NCI-H2029 (cell line): ENCODE results near the gene PRKCA.

ENCODE experiments used
- DNase-seq: peaks from one replicate; lab custom pipeline; 2025; lab: John Stamatoyannopoulos, UW

Gene PRKCA

GRCh38 chr17:66811683-66812054, 509.3 kb downstream of the PRKCA start:
- DNase-seq: no peak

GRCh38 chr17:66812571-66812970, 510.2 kb downstream of the PRKCA start:
- DNase-seq: no peak

DNA sequence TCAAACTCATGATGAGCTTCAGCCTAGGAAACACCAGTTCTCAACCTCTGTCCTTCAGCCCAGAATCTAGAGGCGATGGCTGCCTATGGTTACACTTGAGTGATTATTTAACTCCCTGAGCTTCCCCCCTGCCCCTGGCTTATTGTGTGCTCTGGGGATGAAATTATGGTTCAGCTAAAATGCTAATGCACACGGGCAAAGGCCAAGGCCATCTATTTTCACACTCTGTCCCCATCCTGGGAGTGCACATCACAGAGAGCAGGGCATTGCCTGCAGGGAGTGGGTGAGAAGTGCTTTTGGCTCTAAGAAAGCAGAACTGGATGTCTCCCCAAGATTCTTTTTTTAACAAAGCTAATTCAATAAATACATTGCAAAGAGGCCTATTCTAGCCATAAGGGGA, 510.9 kb downstream of the PRKCA start:
- DNase-seq: no peak

- no peak for DNase-seq
Observed at GRCh38 chr17:66814026-66814425, 511.6 kb downstream of the PRKCA start.

DNA sequence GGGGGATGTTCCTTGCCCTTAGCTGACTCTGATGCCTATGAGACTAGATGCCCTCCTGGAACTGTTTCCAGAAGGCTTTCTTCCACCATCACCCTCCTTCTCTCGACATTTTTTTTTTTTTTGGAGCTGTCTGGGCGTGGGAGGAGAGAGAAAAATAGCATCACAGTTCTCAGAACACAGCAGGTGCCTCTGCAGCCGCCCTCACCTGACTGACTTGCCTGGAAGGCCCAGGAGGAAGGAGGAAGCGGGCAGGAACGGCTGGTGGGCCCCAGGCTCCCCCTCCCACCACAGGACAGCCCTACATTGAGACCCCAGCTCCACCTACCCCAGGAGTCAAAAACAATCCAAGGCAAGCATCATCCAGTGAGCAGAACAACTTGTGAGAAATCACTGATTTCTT, 512.2 kb downstream of the PRKCA start:
- no peak for DNase-seq

DNA sequence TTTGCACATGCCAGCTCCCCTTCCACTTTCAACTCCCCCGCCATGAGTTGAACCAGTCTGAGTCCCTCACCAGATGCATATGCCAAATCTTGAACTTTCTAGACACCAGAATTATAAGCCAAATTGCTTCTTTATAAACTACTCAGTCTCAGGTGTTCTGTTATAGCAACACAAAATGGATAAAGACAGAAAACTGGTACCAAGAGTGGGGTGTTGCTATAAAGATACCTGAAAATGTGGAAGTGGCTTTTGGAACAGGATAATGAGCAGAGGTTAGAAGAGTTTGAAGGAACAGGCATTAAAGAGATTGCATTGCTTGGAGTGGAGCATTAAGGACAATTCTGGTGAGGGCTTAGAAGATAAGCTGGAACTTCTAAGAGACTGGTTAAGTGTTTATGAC, 515.3 kb downstream of the PRKCA start:
- DNase-seq: no peak

DNA sequence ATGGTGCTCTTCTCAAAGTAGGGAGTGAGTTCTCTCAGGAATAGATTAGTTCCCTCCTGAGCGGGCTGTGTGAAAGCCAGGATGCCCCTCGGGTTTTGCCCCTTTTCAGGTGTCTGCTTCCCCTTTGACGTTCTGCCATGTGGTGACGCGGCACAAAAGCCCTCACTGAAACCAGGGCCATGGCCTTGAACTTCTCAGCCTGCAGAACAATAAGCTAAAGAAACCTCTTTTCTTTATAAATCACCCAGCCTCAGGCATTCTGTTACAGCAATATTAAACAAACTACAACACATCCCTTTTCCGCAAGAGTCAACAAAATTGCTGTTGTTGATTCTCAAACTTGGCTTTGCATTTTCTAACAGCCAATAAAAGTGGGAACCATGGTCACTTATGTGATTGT, 517.1 kb downstream of the PRKCA start:
- DNase-seq: no peak

GRCh38 chr17:66822009-66822408, 519.6 kb downstream of the PRKCA start:
- no peak for DNase-seq

DNA sequence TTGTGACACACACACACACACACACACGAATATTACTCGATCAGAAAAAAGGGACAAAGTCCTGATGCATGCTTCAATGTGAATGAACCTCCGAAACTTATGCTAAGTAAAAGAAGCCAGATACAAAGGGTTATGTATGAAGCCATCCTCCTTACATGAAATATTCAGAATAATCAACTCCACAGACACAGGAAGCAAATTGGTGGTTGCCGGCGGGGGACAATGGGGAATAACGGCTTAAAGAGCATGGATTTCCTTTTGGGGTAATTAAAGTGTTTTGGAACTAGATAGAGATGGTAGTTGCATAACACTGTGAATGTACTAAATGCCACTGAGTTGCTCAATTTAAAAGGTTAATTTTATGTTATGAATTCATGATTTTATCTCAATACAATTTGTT, 524.4 kb downstream of the PRKCA start:
- DNase-seq: no peak

GRCh38 chr17:66829386-66829864, 527.0 kb downstream of the PRKCA start:
- DNase-seq: no peak

DNA sequence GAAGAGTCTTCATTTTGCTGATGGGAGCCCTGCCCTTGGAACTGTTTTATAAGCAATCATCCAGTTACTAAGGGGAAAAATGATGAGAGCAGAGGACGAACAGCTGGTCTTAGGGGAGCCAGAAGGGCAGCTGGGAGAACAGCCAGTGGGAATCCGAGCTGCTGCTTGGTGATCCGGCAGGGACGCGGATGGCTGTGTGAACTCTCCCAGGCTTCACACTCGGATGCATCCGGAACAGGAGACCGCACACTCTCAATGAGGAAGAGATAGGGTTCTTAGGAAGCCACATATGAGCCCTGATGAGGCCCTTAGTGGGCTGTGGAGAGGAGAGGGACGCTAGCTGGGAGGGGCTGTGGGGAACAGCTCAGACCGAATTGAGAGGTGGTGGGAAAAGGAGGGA, 527.5 kb downstream of the PRKCA start:
- DNase-seq: no peak

- no peak for DNase-seq
Observed at GRCh38 chr17:66830451-66830850, 528.0 kb downstream of the PRKCA start.

DNA sequence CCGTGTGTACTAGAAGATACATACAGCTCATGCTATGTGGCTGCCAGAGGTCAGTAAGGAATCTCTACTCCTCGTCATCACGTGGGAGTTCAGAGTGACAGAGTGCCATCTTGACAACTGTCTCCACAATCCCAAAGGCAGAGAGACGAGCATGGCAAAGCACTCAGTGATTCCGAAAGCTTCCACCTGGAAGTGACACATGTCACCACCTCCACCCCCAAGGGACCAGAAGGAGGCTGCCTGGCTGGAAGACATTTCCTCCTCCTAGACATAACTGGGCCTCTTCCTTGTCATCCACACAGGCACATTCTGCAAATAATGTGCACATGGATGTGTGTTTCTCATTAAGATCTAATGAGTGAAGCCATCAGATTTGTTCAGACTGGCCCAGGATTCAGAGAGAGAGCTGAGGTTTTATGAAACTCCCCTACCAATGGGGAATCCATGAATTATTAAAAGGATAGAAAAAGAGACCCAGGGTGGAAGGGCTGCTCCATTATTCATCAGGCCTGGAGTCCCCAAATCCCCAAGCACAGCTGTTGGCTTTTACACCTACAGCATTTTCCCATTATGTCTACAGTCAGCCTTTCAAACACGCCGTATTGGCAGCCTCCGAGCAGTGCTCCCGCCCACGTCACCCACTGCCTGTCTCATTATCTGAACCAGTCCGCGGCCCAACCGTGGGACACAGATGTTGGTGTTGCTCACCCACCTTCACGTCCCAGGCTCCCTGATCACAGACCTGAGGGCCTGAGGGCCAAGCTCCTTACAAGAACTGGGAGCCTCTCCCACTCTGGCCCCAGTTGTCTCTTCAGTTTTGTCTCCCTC, 529.2 kb downstream of the PRKCA start:
- no peak for DNase-seq

GRCh38 chr17:66833201-66833600, 530.8 kb downstream of the PRKCA start:
- no peak for DNase-seq

GRCh38 chr17:66834426-66834918, 532.1 kb downstream of the PRKCA start:
- DNase-seq: no peak

DNA sequence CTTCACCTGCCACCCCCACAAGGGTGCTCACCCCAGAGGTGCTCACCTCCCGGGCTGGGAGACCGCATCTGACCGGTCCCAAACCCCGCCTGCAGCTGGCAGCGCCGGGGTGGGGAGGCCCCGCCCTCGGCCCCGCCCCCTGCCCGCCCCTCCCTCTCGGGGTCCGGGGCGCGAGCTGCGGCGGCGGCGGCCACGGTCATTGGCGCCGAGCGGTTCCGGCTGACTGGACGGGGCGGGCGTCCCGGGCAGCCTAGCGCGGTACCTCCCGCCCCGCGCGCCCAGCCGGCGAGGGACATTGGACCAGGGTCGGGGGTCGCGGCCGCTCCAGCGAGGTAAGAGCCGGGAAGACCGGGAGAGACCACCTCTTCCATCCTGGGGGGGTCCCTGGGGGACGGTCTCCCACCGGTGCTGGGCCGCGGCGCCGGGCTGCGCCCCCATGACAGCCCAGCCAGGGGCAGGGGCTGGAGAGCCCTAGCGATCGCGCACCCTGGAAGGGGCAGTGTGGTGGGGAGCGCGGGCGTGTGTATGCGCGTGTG, 532.6 kb downstream of the PRKCA start, which contains the start of gene CACNG5:
CACNG5 (plus strand) TSS at position 199 of the 536 bp plus-strand sequence. CDS start 42,216 bp downstream, outside the sequence.
- no peak for DNase-seq

GRCh38 chr17:66835476-66835875, 533.1 kb downstream of the PRKCA start:
- DNase-seq: no peak

DNA sequence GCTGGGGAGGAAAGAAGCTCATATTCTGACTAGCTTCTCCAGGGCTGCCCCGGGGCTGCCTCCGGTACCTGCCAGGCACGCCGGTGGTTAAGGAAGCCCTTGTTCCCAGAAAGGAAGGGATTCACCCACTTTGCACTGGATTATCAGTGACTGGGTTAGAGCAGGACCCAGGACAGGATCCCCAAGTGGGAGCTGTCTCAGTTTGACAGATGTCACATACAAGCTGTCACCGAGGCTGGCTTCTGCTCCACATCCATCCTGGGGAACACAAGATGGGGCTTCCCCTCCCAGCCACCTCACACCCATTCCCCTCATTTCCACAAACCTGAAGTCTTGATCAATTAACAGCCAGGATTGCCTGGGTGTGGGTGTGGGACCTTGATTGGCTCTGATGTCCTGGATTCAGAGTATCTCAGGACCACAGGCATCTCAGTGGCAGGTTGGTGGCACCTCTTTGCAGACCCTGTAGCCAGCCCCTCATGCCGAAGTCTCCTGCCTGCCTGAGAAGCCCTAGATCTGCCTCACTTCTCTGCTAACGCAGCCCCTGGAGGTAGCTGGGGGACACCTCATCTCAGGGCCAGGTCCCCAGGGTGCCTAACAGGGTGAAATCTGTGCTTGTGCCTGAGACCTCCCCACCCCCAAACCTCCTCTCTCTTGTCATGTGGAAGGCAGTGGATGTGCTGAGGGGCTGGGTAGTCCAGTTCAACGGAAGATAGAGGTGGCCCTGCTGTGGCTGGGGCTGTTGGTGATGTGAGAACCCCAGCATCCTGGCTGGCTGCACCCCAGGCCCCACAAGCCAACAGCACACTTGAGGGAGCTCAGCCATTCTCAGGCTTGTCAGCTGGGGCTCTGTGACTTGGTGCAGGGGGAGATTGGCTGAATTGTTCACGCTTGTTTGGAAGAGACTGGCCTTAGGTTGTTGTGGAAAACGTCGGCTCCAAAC, 533.9 kb downstream of the PRKCA start:
- no peak for DNase-seq

DNA sequence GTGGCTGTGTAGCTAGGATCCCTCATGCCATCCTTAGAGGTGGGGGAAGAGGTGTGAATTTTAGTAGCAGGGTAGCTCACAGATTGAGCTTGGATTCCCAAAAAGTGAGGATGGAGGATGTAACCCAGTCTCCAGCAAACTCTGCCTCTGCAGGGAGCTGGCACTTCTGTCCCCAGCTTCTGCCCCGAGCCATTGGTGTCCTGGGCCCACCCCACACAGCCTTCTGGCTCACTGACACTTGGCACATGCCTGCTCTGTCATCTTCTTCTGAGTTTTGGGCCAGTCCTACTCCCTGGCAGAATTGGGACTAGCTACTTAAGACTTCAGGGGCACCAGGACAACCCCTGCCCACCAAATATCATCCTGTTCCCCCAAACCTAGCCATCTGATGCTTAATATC, 534.8 kb downstream of the PRKCA start:
- no peak for DNase-seq

DNA sequence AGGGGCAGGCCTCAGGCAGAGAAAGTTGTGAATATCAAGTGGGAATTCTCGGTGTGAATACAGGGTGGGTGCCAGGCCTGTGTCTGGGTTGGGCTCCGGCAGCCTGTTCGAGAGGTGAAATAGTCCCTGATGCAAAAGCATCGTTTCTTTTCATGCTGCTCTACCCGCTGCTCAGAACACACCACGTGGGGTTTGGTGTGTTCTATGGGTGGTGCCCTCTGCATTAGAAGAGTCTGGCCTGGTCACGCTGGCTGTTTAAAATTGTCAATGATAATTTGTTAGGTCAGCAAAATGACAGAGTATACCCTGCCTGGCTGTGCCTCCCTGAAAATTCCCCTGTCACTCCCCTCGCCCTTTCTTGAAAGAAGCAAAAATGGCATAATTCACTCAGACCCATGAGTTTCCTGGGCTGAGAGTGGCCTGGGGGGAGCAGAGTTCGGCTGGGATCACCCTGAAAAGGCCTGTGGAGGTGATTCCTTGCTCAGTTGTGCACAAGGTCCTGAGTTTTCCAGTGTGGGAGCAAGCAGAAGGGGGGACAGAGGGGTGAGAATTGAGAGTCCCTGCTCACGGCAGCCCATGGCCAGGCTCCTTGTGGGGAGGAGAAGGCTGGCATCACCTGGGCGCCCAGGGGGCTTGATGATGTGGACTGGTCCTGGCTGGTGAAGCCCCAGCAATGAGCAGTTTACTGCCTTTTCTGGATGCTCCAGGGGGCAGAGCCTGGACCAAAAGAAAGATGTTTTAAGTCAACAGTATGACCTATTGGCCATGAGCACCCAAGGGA, 535.7 kb downstream of the PRKCA start:
- DNase-seq: no peak

- DNase-seq: no peak
Observed at GRCh38 chr17:66839616-66840015, 537.2 kb downstream of the PRKCA start.

- DNase-seq: no peak
Observed at GRCh38 chr17:66840061-66840460, 537.6 kb downstream of the PRKCA start.
